KG1 (cell line): ENCODE data around the gene ATXN7L1.

Experiments
- DNase-seq: peaks from one replicate; lab custom pipeline; 2025; lab: John Stamatoyannopoulos, UW

ATXN7L1 gene

GRCh38 chr7:105876091-105876963, at the start of gene ATXN7L1:
Gene ATXN7L1, minus strand, starts transcription at chr7:105876599. Its CDS starts 41 bp downstream, at chr7:105876558.
- peak; percentile 8 for DNase-seq

- DNase-seq, result no peak
These were observed 49.7 kb upstream of the ATXN7L1 start for GRCh38 chr7:105926131-105926530.

- no peak for DNase-seq
These were observed 48.5 kb upstream of the ATXN7L1 start for GRCh38 chr7:105924945-105925344.

GRCh38 chr7:105920766-105921165, 44.4 kb upstream of the ATXN7L1 start:
- DNase-seq, result no peak

- no peak for DNase-seq
These were observed 41.3 kb upstream of the ATXN7L1 start for GRCh38 chr7:105917659-105918058.

- DNase-seq, result no peak
These were observed 40.2 kb upstream of the ATXN7L1 start for GRCh38 chr7:105916603-105917002.

- DNase-seq, result no peak
These were observed 37.5 kb upstream of the ATXN7L1 start for GRCh38 chr7:105913947-105914346.

- DNase-seq, result no peak
These were observed 35.7 kb upstream of the ATXN7L1 start for GRCh38 chr7:105911961-105912575.

- no peak for DNase-seq
These were observed 33.8 kb upstream of the ATXN7L1 start for GRCh38 chr7:105910172-105910571.

GRCh38 chr7:105909742-105910141, 33.3 kb upstream of the ATXN7L1 start:
- DNase-seq, result no peak

GRCh38 chr7:105907129-105907846, 30.9 kb upstream of the ATXN7L1 start:
- no peak for DNase-seq

- no peak for DNase-seq
These were observed 30.3 kb upstream of the ATXN7L1 start for GRCh38 chr7:105906695-105907094.

GRCh38 chr7:105905910-105906568, 29.6 kb upstream of the ATXN7L1 start:
- no peak for DNase-seq

- DNase-seq, result no peak
These were observed 29.0 kb upstream of the ATXN7L1 start for GRCh38 chr7:105905209-105905909.

- DNase-seq, result no peak
These were observed 27.7 kb upstream of the ATXN7L1 start for GRCh38 chr7:105904064-105904463.

GRCh38 chr7:105902325-105902911, 26.0 kb upstream of the ATXN7L1 start:
- no peak for DNase-seq

- DNase-seq, result no peak
These were observed 21.6 kb upstream of the ATXN7L1 start for GRCh38 chr7:105897999-105898398.

- no peak for DNase-seq
These were observed 20.1 kb upstream of the ATXN7L1 start for GRCh38 chr7:105896407-105896911.

- DNase-seq, result no peak
These were observed 17.7 kb upstream of the ATXN7L1 start for GRCh38 chr7:105894131-105894530.

- no peak for DNase-seq
These were observed 16.0 kb upstream of the ATXN7L1 start for GRCh38 chr7:105892387-105892786.
